HG03521 (cell line): ENCODE results near the gene CD320.
"Not testable (repeated sequence)": the region's sequence is repeated elsewhere in the genome, so short reads cannot be mapped to it uniquely, and the experiment has no call there.

Experiments
- ATAC-seq: cut with Tn5 transposase; IDR thresholded peaks from one replicate; pipeline ENCODE4 v1.9.1; 2021; ENCODE audit warnings: mild to moderate bottlenecking, moderate library complexity; ENCODE audit not compliant: unreplicated experiment

The CD320 gene

GRCh38 chr19:8333767-8334457 lies 25.8 kb upstream of the CD320 start:
- ATAC-seq, result no peak

- no peak for ATAC-seq
Measured at GRCh38 chr19:8332976-8333766, 25.0 kb upstream of the CD320 start.

DNA sequence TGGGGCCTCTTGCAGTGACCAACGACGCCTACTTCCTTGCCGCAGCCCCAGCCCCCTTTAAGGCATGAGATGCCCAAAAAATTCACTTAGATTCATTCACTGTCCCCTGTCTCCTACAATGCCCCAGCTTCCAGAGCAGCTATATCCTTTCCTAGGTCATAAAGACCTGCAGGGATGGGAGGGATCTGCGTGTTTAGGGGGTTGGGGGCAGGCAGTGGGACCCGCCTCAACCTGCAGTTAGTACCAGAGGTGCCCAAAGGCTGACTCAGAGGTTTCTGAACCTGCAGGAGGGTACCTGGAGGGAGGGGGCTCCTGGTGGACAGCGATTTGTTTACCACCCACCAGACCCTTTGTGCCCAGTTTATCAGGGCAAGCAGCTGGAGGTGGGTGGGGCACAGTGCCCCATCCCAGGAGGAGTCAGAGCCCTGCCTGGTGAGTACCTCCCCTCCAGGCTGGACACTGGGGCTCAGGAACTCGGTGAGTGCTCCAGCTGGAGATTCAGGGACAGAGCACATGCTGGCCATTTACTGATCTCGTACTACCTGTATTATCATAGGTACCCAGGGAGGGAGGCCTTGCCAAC lies 23.2 kb upstream of the CD320 start:
- ATAC-seq, result no peak

GRCh38 chr19:8329996-8330395 lies 21.8 kb upstream of the CD320 start:
- no peak for ATAC-seq

- no peak for ATAC-seq
Measured at GRCh38 chr19:8325454-8325853, 17.3 kb upstream of the CD320 start.

DNA sequence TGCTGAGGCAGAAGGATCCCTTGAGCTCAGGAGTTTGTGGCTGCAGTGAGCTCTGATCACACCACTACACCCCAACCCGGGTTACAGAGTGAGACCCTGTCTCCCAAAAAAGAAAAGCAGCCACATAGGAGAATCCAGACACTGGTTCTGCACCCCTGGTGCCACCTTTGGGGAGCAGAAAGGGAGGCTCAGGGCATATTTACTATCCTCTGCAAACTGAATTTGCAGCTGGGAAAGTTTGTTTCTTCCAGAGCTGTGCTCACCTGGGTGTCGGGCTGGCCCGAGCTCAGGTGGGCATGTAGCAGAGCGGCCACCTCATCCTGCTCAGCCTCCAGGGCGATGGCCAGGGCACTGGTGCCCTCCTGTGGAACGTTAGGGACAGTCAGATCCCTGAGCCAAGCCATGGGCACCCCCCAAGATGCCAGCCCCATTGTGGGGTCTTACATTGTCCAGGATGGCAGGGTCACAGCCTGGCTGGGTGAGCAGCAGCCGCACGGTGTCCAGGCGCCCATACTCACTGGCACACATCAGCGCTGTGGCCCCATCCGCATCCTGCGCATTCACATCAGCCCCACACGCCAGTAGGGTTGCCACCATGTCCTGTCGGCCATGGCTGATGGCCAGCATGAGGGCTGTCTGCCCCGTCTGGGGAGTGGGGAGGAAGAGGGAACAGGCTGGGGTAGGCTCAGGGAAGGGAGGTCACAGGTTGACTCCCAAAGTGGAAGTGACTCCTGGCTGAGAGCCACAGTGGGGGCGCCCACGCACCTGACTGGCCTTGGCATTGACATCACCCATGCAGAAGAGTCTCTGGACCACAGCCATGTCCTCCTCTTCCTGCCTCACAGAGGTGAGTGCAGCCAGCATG lies 16.3 kb upstream of the CD320 start:
- no peak for ATAC-seq

- ATAC-seq, result no peak
Measured at GRCh38 chr19:8323781-8324185, 15.6 kb upstream of the CD320 start.

DNA sequence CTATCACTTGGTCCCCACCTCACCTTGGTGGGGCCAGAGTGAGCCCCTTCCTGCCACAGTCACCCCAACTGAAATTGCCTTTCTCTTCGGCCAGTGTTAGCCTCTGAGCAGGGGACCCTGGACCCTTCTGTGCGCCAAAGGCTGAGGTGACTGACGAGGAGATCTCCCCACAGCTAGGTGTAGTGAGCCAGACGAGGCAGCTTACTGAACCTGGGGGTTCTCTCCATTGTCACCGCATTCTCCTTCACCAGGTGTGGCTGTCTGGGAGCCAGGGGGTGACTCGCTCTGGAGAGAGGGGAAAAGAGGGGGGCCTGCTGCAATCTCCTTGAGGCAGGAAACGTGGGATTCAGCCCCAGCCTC lies 14.5 kb upstream of the CD320 start:
- no peak for ATAC-seq

DNA sequence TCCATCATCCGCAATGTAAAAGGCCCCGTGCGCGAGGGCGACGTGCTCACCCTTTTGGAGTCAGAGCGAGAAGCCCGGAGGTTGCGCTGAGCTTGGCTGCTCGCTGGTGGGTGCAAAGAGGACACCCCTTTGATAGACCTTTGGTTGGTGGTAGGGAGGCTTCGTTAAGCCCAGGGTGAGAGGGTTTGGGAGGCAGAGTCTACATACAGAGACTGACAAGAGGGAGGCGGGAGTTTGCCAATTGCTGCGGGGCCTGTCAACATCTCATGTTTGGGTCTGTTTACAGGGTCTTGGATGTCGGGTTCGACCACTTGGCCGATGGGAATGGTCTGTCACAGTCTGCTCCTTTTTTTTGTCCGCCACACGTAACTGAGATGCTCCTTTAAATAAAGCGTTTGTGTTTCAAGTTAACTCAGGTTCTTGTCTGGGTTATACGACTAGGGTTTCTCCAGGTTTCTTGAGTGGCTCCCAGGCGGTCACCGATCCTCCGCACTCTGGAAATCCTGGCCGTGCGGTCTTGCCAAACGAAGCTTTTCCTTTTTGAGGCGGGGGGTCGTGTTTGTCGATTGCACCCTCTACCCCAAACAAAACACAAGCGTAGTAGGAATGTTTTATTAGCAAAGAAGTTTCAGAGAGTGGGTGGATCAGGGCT lies 14.0 kb upstream of the CD320 start:
- ATAC-seq, result no peak

DNA sequence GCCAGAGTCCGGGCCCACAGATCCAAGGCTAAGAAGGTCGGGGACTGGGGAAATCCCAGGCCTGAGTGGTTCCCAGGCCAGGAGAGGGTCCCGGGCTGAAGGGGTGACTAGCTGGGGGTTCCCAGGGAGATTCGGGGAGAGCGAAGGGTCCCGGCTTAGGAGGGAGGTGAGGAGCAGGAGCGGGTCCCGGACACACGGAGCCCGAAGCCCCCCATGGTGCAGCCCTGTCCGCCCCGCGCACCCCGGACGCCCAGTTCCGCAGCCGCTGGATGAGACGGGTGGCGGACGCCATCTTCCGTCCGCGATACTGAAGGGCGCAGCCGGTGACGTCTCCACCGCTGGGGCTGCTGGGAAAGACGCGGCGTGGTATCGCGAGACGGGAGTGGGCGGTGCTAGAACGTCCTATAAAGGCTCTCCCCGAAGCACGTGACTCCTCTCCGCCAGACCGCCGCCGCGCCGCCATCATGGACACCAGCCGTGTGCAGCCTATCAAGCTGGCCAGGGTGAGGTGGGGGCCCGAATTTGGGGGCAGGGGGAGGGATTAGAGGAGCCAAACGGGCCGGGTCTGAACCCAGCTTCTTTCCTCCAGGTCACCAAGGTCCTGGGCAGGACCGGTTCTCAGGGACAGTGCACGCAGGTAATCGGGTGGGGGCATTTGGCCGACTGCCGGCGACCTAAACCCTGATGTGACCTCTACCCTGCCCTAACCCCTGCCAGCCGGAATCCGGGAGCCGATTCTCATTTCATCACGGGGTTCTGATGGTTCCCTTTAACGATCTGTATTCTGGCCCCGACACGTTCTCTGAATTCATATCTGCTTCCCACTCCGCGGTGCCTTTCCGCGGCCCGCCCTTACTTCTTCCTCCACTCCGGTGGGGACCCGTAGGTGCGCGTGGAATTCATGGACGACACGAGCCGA lies 13.2 kb upstream of the CD320 start, which contains the start of the genes NDUFA7 and RPS28:
Gene NDUFA7, minus strand, starts transcription at position 309 of the 919 bp plus-strand sequence. Its CDS starts 17 bp downstream, at position 292.
Gene RPS28, plus strand, starts transcription at position 430 of the 919 bp plus-strand sequence. Its CDS starts 35 bp downstream, at position 465.
- ATAC-seq, result peak; percentile 89

DNA sequence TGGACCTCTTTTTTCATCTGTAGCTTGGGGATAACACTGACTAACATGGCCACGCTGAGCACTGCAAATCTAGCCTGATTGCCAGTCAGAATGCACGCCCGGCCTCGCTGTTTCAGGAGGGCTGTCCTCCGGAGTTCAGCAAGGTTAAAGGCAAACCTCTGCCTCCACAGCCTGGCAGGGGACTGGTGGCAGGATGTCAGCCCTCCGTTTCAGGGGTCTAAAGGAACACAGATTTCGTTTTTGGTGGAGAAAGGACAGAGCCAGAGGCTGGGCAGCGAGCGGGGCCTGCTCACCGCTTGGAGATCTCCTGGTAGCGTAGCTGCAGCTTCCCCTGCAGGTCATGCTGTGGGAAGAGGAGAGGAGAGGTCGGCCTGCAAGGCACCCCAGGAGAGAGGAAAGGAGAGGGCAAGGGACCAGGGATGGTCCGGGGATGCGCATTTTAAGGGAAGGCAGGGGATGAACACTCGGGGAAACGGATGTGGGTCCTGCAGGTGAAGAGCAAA lies 12.5 kb upstream of the CD320 start:
- ATAC-seq, result peak; percentile 13

- ATAC-seq, result no peak
Measured at GRCh38 chr19:8319807-8320520, 11.8 kb upstream of the CD320 start.

DNA sequence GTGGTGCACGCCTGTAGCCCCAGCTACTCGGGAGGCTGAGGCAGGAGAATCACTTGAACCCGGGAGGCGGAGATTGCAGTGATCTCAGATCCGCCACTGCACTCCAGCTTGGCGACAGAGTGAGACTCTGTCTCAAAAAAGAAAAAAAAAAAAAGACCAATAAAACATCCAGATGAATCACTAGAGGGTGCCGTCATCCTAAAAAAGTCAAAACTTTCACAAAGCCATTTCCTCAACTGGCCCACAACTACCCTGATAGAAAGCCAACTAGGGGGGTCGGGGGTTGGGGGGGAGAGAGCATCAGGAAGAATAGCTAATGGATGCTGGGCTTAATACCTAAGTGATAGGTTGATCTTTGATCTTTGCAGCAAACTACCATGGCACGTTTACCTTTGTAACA lies 10.7 kb upstream of the CD320 start:
- not testable (repeated sequence) for ATAC-seq

GRCh38 chr19:8316351-8317125 lies 8.4 kb upstream of the CD320 start:
- no peak for ATAC-seq

DNA sequence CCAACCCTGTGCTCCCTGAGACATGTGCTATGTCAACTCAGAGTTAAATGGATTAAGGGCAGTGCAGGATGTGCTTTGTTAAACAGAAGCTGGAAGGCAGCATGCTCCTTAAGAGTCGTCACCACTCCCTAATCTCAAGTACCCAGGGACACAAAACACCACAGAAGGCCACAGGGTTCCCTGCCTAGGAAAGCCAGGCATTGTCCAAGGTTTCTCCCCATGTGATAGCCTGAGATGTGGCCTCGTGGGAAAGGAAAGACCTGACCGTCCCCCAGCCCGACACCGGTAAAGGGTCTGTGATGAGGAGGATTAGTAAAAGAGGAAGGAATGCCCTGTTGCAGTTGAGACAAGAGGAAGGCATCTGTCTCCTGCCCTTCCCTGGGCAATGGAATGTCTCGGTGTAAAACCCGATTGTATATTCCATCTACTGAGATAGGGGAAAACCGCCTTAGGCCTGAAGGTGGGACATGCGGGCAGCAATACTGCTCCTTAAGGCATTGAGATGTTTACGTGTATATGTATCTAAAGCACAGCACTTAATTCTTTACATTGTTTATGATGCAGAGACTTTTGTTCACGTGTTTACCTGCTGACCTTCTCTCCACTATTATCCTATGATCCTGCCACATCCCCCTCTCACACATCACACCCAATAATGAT lies 7.0 kb upstream of the CD320 start:
- ATAC-seq, result not testable (repeated sequence)

- no peak for ATAC-seq
Measured at GRCh38 chr19:8311461-8312260, 3.5 kb upstream of the CD320 start.
